ENCODE measurements around the gene LCN12.
A peak's percentile ranks its signal among the peaks of the same experiment; 100 is the strongest.

The LCN12 gene

GRCh38 chr9:136927343-136928271 lies 24.5 kb upstream of the LCN12 start:
- no peak for DNase-seq (ENCODE audit: low spot score)

DNA sequence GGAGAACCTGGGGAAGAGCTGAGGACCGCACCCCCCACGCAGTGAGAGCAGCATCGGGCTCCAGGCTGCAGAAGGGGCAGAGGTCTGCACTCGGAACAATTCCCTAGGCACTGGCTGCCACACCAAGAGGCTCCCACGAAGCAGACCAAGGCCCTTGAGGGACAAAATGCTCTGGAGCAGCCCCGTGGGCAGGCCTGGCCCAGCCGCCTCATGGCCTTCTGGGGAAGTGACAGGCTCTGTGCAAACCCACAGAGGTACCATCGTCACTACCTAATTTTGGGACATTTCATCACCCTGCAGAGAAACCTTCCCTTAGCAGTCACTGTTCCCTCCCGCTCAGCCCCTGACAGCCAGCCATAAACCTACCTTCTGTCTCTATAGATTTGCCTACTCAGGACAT lies 23.5 kb upstream of the LCN12 start:
- no peak for DNase-seq (ENCODE audit: low spot score)

- DNase-seq (ENCODE audit: low spot score): no peak
These were observed 22.1 kb upstream of the LCN12 start for GRCh38 chr9:136930014-136930413.

GRCh38 chr9:136931611-136932130 lies 20.4 kb upstream of the LCN12 start:
- no peak for DNase-seq (ENCODE audit: low spot score)

DNA sequence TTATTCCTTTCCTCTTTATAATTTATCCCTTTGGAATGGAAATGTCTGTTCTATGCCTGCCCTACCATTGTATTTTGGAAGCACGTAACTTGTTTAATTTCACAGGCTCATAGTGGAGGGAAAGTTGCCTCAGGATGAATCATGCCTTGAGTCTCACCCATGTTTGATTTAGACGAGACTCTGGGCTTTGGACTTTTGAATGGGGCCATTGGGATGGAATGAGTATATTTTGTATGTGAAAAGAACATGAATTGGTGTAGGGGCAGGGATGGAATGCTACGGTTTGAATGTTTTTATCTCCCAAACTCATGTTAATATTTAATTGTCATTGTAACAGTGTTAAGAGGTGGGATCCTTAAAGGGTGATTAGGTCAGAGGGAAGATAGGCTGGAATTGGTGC lies 17.8 kb upstream of the LCN12 start:
- no peak for DNase-seq (ENCODE audit: low spot score)

- DNase-seq (ENCODE audit: low spot score): no peak
These were observed 16.4 kb upstream of the LCN12 start for GRCh38 chr9:136935651-136936050.

- no peak for DNase-seq (ENCODE audit: low spot score)
These were observed 15.4 kb upstream of the LCN12 start for GRCh38 chr9:136936645-136937170.

GRCh38 chr9:136937186-136938001 lies 14.7 kb upstream of the LCN12 start:
- DNase-seq (ENCODE audit: low spot score): no peak

DNA sequence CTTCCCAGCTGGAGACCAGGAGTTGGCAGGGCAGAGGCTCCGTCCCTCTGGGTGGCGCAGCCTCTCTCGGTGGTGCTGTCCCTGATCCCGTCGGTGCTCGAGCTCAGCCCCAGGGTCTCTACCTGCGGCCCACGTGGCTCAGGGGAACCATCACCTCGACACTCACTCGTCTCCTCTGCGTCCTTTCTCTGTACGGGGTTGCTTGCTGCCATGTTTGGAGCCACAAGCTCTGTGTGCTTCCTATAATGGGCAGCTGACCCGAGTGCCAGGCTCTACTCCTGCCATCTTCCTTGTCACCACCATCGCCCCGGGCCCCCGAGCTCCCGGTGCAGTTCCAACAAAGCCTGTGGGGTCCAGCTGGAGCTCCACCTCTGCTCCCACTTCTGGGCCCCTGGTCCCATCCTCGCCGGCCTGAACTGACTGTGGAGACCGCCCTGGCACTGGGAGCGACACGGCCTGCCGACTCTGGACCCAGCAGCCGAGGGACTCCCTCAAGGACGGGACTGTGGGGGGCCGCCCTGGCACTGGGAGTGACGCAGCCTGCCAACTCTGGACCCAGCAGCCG lies 12.6 kb upstream of the LCN12 start:
- no peak for DNase-seq (ENCODE audit: low spot score)

GRCh38 chr9:136939996-136940525 lies 12.0 kb upstream of the LCN12 start:
- DNase-seq (ENCODE audit: low spot score): no peak

DNA sequence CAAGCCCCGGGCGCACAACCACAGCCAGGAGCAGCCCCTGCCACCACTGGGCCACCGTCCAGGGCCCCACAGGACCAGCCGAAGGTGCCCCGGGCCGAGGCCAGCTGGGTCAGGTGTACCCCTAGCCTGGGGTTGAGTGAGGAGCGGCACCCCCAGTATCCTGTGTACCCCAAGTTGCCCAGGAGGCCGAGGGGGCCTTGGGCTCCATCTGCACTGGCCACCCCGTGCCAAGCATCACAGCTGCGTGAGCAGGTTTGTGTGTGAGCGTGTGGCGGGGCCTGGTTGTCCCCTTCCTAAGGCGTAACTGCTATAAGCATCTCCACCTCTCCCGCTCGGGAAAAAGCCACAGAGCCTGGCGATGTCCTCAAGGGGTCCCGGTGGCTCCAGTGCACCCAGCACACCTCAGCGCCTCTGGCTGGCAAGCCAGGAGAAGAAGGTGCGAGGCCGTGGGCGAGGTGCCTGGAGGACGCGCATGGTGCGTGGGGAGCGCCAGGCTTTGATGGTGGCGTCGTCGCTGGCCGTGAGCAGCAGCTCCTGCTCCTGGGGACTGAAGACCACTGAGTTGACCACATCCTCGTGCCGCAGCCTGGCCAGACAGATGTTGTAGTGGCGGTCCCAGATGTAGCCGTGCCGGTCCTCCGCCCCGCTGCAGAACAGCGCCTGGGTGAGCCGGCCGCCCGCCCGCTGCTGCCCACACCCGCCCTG lies 11.4 kb upstream of the LCN12 start:
- no peak for DNase-seq (ENCODE audit: low spot score)

DNA sequence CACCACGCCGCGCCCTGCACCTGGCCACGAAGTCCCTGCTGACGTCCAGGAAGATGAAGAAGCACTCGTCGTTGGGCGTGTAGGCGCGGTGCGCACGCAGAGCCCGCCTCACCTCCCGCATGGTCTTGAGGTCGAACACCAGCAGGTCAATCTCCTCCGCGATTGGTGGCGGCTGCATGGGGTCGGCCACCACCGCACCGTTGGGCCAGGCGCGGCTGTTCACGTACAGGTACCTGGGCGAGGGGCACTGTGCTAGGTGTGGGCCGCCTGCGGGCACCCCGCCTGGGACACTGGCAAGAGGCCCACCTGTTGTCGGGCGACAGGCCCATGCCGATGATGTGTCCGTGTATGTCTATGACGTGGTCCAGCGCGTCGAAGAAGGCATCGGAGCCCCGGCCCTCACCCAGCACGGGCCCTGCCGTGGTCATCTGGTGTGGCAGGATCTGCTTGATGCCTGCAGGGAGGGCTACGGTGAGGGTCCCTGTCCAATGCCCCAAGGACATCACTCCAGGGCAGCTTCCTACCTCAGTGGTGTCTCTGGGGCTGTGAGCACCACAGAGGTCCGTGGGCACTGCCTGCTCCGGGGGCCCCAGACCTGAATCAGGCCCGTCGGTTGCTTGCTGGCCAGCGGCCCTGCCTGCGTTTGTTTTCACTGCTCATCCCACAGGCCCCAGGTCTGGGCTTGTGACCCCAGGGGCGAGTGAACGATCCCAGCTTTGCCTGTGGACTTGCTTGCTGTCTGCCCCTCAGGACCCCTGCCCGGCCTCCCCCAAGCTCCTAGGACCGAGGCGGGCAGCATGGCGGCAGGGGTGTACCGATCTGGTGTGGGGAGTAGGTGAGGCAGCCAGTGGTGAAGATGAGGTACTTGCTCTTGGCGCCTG lies 10.6 kb upstream of the LCN12 start:
- DNase-seq (ENCODE audit: low spot score): no peak

GRCh38 chr9:136942112-136942880 lies 9.8 kb upstream of the LCN12 start:
- no peak for DNase-seq (ENCODE audit: low spot score)

GRCh38 chr9:136942881-136943230 lies 9.2 kb upstream of the LCN12 start:
- DNase-seq (ENCODE audit: low spot score): no peak

DNA sequence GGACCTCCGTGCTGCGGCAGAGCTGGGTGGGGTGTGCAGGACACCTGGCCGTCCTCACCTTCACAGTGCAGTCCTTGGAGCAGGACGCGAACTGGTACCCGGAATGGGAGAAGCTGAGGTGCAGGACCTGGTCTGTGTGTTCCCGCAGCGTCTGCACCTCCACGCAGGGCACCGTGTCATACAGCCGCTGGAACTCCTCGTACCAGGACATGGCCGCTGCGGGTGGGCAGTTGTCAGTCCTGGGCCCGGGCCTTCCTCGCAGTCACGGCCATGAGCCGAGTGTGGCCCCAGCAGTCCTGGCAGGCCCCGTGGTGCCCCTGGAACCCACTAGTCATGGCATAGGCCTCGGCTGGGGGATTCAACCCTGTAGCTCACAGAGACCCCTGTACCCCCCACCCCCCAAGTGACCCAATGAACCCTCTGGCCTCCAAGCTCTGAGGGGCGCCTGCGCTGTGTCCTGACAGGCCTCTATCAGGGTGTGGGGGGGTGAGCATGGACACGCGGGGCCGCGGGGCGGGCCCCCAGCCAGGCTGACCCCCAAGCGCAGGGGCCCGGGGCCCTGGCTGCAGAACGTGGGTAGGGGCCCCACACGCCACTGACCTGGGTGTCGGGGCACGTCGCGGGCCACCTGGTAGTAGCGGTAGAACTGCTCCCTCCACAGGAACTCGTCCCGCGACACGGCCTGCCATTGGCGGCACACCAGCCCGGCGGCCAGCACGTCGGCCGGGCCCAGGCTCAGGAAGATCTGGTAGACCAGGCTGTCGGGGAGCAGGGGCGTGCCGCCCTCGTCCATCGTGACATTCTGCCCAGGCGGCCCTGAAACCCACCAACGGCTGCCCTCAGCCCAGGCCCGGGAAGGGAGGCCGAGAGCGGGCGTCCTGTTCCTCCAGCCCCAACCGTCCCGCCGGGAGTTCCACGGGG lies 8.5 kb upstream of the LCN12 start:
- no peak for DNase-seq (ENCODE audit: low spot score)

GRCh38 chr9:136944212-136944518 lies 7.9 kb upstream of the LCN12 start:
- DNase-seq (ENCODE audit: low spot score): peak; percentile 91

GRCh38 chr9:136944519-136945332 lies 7.3 kb upstream of the LCN12 start, which contains the start of the genes C8G and FBXW5:
TSS of gene C8G (plus strand) at chr9:136945243. CDS start at chr9:136945321, 78 bp downstream.
TSS of gene FBXW5 (minus strand) at chr9:136944738. CDS start at chr9:136944083, 655 bp downstream.
- DNase-seq (ENCODE audit: low spot score): peak; percentile 100

All from GM03348 (cell line).